Astrocyte of the spinal cord (primary cell): ENCODE results near the gene CATSPERZ.

Experiments
- DNase-seq: peaks from one replicate; pipeline ENCODE4 v3.0.0; 2011; ENCODE audit warnings: low read depth, low spot score
- H3K4me3 ChIP-seq: 2 replicates; pipeline ENCODE4 v1.5.1; 2011; ENCODE audit warnings: low read depth, mild to moderate bottlenecking, low read length, moderate library complexity
- CTCF ChIP-seq: IDR thresholded peaks from 2 replicates; pipeline ENCODE4 v1.5.1; 2012; ENCODE audit warnings: low read depth, mild to moderate bottlenecking, low read length, inconsistent platforms
- in situ Hi-C: cut with HindIII; loops from 2 replicates; pipeline ENCODE4 v1.10.0; 2017; ENCODE audit warnings: low sequenced_read_pairs

Gene CATSPERZ

GRCh38 chr11:64333556-64333955 lies 33.4 kb downstream of the CATSPERZ start:
- in situ Hi-C loops = no loop called here
- no peak for TF ChIP-seq CTCF

GRCh38 chr11:64334764-64335735 lies 34.9 kb downstream of the CATSPERZ start:
- no peak overlapping the region for H3K4me3 ChIP-seq
- peak; percentile 82 for DNase-seq
- in situ Hi-C loops = no loop called here
- no peak for TF ChIP-seq CTCF

More at GRCh38 chr11:64333556-64333955, 33.4 kb downstream of the CATSPERZ start:
- DNase-seq = no peak
- H3K4me3 ChIP-seq = no peak overlapping the region

- no peak overlapping the region for H3K4me3 ChIP-seq
- no peak for TF ChIP-seq CTCF
- DNase-seq = no peak
- in situ Hi-C loops = no loop called here
These were observed 37.5 kb downstream of the CATSPERZ start for GRCh38 chr11:64337538-64338249.

GRCh38 chr11:64338716-64339115 lies 38.6 kb downstream of the CATSPERZ start:
- no peak overlapping the region for H3K4me3 ChIP-seq
- DNase-seq = no peak
- TF ChIP-seq CTCF = no peak
- in situ Hi-C loops = no loop called here

- H3K4me3 ChIP-seq = no peak overlapping the region
- no peak for TF ChIP-seq CTCF
- no peak for DNase-seq
- in situ Hi-C loops = no loop called here
These were observed 39.1 kb downstream of the CATSPERZ start for GRCh38 chr11:64339286-64339685.

GRCh38 chr11:64339754-64340408 lies 39.7 kb downstream of the CATSPERZ start, which contains the start of gene CCDC88B:
TSS of gene CCDC88B (plus strand) at chr11:64340204. CDS start at chr11:64340267, 63 bp downstream.
- in situ Hi-C loops = no loop called here
- DNase-seq = no peak

More at GRCh38 chr11:64339754-64340408, 39.7 kb downstream of the CATSPERZ start, which contains the start of gene CCDC88B:
- TF ChIP-seq CTCF = no peak
- no peak within 1 kb of the TSS for H3K4me3 ChIP-seq
